ENCODE data around the gene SLF2.

SLF2 gene, protein sequence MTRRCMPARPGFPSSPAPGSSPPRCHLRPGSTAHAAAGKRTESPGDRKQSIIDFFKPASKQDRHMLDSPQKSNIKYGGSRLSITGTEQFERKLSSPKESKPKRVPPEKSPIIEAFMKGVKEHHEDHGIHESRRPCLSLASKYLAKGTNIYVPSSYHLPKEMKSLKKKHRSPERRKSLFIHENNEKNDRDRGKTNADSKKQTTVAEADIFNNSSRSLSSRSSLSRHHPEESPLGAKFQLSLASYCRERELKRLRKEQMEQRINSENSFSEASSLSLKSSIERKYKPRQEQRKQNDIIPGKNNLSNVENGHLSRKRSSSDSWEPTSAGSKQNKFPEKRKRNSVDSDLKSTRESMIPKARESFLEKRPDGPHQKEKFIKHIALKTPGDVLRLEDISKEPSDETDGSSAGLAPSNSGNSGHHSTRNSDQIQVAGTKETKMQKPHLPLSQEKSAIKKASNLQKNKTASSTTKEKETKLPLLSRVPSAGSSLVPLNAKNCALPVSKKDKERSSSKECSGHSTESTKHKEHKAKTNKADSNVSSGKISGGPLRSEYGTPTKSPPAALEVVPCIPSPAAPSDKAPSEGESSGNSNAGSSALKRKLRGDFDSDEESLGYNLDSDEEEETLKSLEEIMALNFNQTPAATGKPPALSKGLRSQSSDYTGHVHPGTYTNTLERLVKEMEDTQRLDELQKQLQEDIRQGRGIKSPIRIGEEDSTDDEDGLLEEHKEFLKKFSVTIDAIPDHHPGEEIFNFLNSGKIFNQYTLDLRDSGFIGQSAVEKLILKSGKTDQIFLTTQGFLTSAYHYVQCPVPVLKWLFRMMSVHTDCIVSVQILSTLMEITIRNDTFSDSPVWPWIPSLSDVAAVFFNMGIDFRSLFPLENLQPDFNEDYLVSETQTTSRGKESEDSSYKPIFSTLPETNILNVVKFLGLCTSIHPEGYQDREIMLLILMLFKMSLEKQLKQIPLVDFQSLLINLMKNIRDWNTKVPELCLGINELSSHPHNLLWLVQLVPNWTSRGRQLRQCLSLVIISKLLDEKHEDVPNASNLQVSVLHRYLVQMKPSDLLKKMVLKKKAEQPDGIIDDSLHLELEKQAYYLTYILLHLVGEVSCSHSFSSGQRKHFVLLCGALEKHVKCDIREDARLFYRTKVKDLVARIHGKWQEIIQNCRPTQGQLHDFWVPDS

DNA sequence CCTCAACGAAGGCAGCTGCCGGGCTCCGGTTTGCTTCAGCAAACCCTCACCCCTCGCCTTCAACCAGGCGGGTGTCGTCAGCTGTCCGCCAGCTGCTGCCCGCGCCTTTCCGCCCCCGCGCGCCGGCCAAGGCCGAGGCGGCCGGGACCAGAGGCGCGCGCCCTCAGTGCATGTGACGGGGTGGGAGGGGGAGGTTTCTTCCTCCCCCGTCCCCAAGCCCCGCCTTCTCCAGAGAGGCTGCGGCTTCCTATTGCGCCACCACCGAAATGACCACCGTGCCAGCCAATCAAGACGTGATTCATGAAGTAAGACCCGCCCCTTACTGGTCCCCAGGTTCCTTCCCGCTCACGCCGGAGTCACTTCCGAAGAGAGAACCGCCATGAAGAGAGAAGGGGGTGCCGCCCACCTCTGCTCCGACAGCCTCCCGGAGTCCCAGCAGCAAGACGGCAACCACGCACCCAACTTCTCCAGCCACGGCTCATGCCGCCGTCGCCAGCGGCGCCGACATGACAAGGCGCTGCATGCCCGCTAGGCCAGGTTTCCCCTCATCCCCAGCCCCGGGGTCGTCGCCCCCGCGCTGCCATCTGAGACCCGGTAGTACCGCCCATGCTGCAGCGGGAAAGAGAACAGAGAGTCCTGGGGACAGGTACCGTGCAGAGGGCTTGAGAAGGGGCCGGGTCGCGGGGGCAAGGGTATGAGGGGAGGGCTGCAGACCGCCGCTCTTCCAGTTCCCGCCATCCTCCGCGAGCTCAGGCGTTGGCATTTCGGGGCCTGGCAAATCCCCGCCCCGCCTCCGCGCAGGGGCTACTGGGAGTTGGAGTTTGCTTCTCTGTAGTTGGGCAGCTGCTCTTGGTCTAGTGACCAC is at the start of gene SLF2:
Gene SLF2, plus strand, starts transcription at position 359 of the 865 bp plus-strand sequence. Its CDS starts 148 bp downstream, at position 507.
- intact Hi-C loops (cut with DNase I) = loop anchor here (5.0 kb wide), 1 partner anchor 84 kb away; the partner anchor contains the start of gene LZTS2
- peak; percentile 94 to 100 (median 99) for DNase-seq

DNA sequence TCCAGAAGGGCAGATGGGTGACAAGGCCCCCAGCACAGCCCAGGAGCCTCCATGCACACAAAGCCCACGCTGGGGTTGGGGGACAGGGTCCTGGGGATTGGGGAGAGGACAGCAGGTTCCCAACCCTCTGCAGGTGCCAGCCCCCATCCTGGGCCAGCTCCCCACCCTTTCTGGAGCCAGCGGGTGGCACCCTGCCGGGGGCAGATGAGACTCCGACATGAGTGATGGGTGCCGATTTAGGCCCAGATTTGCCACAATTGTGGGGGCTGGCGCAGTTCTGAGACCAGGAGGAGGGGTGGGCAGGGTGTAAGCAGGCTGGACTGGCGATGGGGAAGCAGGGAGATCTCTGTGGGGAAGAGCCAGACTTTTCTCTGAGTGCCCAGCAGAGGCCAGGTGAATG is 49.3 kb upstream of the SLF2 start:
- peak in 1 of 42 donors; percentile 31 for DNase-seq
- intact Hi-C loops (cut with DNase I) = no loop called here

DNA sequence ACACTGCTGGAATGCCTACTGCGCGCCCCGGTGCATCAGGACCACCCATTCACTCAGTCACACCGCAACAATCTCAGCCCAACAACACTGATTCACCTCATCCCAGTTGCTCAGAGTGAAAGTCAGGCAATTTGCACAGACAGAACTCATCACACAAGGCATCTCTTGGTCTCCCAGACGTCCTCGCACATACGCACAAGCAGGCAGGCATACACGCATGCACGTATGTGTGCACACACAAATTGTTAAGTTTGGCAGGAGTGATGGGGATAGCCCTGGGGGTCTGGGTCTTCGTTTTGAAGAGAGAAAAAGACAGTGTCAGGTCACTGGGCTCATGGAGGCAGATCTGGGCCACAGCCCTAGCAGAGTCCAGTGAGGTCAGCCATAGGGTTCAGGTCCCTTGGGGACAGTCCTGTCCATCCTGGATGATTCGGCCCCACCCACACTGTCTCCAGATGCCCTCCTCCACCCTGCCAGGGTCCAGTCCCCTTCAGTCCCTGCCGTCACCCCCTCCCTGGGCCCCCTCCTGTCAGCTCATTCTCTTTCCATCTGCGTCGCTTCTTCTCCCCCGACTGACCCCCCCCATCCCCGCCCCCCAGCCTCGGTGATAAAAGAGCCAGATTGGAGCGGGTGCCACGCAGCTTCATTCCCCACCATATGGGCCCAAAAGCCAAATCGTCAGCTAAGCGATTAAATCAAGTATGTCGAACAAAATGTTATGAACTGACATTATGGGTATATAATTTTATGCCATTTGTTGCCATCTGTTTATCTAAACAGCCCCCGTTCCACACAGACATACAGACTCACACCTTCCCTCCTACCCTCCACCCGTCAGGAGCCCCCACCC is 48.5 kb upstream of the SLF2 start:
- intact Hi-C loops (cut with DNase I) = no loop called here
- no peak for DNase-seq

DNA sequence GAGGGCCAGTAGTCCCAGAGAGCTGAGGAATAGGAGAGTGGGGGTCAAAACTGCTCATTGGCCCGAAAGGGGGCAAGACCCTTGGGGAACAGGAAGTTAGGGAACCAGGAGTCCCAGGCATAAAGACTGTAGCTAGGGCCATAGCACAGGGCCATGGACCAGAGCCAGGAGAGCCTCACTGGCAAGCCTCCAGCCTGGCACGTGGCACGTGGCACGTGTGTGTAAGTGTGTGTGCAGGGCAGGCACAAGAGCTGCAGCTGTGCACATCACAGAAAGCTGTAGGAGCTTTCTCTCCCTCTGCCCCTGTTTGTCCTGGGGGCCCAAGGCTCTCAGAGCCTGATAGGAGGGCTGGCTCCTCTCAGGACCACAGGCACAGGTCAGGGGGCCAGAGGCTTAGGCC is 47.8 kb upstream of the SLF2 start:
- DNase-seq = no peak
- intact Hi-C loops (cut with DNase I) = no loop called here

DNA sequence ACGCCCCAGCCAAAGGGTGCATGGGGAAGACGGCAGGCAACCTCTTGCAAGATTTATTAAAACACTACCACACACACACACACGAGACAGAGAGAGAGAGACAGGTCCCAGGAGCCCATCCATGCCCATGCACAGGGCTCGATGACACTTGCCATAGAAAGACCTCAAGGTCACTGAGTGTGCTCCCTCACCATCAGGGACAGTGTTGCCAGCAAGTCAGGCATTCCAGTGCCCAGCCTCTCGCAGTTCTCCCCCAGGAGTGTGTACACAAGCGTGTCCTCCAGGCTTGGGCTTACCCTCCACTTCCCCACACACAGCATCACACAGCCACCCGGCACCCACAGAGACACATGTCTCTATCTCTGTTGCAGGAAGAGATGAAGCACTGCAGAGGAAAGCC is 46.8 kb upstream of the SLF2 start:
- intact Hi-C loops (cut with DNase I) = no loop called here
- no peak for DNase-seq

DNA sequence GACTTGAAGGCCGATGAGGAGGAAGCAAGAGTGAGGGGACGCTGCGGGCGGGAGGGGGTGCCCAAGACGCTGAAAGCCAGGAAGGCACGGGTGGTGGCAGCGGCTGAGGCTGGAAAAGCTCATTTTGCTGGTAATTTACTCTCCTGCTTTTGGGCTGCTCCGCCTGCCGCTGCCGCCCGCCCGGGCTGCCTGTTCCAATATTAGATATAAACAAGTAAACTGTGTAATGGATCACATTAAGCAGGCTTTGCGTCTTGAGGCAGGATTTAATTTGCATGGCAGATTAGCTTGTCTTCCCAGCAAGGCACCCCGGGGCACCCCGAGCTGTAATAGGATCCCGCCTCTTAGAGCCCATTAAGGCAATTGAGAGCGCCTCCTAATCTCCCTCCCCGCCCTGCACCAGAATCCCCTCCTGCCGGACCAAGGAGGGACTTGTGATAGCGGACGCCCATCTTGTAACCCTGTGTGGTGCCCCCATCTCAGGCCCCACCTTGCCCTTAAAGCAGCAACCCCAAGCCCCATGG is 46.1 kb upstream of the SLF2 start:
- intact Hi-C loops (cut with DNase I) = no loop called here
- DNase-seq = no peak

DNA sequence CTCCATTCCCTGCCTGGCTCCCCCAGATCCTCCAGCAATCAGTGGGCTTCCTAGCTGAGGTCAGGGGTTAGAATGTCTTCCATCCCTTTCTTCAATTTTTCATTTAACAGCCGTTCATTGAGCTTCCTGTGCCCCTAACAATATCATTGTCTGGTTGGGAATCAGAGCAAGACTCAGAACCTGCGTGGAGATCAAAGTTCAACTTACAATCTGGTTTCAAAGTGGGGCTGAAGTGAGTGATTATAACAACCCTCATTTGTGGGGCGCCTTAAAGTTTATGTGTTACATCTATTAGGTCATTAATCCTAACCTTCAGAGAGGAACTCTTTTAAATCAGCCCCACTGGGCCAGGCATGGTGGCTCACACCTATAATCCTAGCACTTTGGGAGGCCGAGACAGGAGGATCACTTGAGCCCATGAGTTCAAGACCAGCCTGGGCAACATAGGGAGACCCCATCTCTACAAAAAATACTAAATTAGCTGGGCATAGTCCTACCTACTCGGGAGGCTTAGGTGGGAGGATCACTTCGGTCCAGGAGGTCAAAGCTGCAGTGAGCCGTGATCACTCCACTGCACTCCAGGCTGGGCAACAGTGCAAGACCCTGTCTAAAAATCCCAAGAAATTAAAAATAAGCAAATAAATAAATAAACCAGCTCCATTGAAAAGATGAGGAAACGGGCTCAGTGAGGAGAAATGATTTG is 45.4 kb upstream of the SLF2 start:
- intact Hi-C loops (cut with DNase I) = no loop called here
- no peak for DNase-seq

DNA sequence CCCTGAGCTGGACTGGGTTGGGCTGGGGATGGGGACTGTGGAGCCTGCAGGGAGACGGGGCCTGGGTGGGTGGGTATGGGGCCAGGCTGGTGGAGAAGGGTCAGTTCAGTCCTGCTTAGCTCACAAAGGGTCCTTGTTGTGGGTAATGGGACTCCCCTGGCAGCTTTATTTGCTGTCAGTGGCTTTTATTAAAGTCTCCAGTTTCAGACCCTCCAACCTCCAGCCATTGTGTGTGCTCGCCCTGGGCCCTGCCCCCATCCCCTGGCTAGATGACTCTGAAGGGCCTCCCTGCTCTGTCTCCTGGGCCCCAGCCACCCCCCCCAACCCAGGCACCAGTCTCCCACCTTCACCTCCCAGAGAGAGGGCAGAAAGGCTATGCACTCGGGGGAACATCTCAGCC is 44.4 kb upstream of the SLF2 start:
- DNase-seq = no peak
- intact Hi-C loops (cut with DNase I) = no loop called here

DNA sequence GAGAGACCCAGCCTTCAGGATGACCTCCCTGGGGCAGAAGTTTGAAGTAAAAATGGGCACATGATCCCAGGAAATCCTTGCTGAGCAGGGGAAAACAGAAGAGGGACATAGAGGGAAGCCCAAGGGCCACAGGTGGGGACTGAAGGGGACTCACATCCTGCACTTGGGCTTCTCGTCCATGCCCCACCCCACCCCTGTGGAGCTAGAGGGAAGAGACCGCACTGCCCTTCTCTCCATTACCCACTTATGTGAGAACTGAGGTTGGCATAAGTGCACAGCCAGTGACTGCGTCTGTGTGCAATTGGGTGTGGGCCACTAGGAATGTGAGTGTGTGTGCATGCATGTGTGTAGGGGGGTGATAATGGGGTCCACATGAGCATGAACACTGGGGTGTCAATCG is 43.4 kb upstream of the SLF2 start:
- intact Hi-C loops (cut with DNase I) = no loop called here
- DNase-seq = no peak

DNA sequence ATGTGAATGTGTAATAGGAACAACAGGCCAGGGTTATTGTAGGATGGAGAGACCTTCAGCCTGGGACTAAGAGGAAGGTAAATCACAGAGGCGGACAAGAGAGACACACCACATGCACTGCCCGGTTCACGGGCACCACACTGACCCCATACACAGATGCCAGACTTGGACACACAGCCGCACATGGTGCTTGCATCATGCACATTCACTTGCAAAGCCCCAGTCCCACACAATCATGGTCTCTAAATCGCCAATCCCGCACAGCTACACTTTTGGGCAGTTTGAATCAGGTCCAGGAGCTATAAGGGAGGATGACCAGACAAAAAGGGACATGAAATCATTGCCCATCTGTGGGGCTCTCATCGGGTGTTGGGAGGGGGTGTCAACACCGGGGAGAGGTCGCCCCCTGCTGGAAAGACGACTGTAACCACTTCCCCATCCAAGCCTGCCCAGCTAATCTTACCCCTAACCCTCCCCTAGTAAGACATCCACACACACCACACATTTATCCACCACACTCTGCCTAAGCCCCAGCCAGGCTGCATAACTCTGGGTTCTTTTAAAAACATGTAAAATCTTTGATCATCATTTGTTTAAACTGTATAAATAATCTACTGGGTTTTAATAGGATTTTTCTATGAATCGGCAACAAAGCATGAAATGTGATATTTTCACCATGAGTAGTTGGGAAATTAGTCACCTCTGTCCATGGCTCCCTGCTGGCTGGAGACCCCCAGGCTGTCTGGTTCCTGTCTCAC is 40.5 kb upstream of the SLF2 start:
- intact Hi-C loops (cut with DNase I) = no loop called here

DNA sequence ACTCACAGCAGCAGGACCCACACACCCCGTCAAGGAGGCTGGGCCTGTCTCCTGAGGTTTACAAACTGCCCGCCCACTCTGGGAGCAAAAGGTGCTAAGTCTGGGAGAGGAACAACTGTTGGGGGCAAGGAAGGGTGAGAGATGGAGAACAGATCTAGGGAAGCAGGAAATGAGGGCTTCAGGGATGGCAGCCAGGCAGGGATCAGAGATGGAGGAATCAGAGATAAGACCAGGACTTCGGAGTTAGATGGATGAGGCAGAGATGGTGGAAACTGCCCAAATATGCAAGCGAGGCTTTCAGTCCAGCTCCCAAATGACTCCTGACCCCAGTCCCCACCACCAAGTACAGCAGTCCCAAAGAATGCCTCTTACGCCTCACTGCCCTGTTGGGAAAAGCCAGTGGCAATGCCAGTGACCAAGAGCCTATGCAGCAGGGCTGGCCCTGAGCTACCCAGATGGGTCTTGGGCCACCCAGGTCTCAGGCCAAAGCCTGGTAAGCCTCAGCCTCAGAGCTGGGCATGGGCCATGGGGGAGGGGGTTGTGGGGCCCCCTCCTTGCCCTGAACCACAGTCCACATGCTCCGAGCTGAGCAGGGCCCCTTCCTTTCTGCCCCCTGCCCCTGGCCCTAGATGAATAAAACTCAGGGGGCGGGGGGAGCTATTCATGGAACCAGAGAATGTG is 39.5 kb upstream of the SLF2 start:
- intact Hi-C loops (cut with DNase I) = no loop called here

More for the DNA sequence above, 40.5 kb upstream of the SLF2 start:
- DNase-seq = peak in 38 of 42 donors; percentile 9 to 75 (median 50)

DNA sequence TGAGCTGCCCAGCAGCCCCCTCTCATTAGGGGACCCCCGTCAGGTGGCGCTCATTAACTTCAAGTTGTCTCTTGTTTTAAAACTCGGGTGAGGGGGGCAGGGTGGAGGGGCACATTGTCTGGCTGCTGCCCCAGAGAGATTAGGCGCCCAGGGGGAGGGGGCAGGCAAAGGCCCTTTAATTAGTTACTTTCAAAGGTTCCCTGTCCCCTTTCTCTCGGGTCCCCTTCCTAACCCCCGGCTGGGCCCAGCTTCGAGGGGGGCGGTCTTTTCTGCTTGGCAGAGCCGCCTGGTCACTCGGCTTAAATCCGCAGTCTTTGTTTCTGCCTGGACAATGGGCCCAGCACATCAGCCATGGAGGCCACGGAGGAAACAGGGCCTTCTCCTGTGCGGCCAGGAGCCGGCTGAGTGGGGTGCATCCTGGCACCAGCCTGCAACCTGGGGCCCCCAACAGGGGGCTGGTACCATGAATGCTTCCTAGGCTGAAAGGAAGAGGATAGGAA is 38.9 kb upstream of the SLF2 start:
- intact Hi-C loops (cut with DNase I) = no loop called here
- DNase-seq = no peak

More for the DNA sequence above, 39.5 kb upstream of the SLF2 start:
- DNase-seq = no peak

DNA sequence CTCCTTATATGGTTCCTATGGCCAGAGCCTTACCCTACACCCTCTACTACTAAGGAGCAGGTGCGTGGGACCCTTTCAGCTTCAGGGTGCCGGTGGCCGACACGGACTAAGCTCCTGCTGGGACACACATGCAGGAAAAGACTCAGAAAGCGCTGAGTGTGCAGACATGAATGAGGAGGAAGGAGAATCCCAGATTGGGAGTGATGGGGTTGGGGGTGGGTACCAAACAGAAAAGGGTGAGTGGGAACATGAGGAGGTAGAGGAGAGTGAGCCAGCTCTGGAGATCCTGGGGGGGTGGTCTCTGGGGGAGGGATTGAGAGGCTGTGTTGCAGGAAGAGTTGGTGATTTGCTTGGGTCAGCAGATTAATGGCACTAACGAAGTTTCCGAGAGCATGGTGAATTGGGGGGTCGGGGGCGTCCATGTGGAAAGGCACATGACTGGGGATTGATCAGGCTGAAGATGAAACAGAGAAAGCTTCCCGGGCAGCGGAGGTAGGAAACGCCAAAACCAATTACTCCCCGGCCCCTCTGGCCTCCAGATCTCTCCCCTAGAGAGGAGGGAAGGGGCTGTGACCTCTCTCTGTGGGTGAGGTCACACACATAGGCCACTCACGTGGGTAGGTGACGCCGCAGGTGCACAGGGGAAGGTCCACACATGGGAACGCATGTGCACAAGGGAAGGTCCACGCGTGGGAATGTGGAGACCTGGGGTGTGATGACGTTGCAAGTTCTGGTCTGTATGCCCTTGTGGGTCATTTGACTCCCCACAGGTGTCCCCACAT is 37.9 kb upstream of the SLF2 start:
- intact Hi-C loops (cut with DNase I) = loop anchor here (5.0 kb wide), 1 partner anchor 313 kb away; no protein-coding TSS in a partner anchor
- no peak for DNase-seq

DNA sequence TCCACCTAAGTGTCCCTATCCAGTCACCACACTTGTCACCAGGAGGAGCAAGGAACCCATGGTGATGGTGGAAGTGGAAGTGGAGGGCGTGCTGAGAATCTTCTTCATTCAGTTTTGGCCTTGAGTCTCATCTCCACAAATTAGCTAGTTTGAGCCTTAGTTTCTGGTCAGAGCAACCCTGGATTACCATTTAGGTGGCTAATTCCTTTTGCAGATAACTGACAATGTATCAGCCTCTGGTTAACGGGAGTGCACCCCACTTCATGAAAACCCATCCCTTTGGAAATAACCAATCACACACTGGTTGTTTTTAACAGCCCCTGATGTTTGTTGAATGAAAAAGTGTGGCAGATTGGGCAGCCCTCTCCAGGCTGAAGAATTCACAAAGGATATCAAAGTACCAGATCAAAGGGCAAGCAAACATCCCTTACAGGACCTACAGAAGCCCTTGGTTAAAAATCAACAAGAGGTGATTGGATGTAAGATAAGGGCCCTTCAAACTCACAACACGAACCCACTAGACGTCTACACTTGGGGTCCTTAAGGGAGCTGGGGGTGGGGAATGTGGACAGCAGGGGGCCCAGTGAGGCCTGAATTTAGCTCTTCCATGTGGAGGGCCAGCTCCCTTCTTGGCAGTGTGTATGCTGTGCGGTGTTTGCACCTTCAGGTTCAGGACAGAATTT is 37.1 kb upstream of the SLF2 start:
- intact Hi-C loops (cut with DNase I) = loop anchor here (5.0 kb wide), 1 partner anchor 313 kb away; no protein-coding TSS in a partner anchor
- DNase-seq = no peak

Measured in head of caudate nucleus (tissue), 42 donors.